HG03521 (cell line): ENCODE results near the gene ADCY4.

Experiments
- ATAC-seq: cut with Tn5 transposase; IDR thresholded peaks from one replicate; pipeline ENCODE4 v1.9.1; 2021; ENCODE audit warnings: mild to moderate bottlenecking, moderate library complexity; ENCODE audit not compliant: unreplicated experiment

The ADCY4 gene

DNA sequence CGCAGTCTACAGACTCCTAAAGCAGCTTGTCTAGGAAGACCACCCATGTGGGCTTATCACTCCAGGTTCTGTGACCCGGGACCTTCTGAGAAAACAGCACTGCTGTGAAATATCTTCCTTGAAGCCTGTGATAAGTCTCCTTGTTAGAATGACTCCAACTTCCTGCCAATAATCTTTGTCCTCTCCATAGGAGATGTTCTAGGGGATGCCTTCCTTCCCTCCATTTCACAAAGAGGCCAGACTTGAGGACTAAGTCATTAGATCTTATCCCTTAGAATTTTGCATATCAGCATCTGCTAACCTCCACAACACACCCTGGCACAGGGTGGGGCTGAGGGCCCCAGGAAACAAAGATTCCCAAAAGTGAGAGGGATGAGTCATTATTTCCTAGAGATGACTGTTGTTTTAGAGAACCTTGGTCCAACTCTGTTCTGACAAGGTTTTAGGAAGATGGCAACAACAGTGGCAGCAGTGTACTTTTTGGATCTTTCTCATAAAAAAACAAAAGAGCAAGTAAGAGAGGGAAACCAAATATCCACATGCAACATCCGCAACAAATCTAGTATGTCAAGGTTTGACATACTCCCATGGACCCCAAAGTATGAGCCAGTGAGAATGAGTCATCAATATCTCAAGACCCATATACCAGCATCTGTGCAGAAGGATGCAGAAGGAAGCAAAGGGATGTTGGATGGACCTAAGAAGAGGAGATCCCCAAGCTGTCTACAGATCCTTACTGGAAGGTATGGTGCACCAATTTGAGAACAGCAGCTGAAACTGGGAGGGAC is 17.5 kb downstream of the ADCY4 start:
- ATAC-seq: no peak

GRCh38 chr14:24316597-24316950 is 18.3 kb downstream of the ADCY4 start:
- no peak for ATAC-seq

DNA sequence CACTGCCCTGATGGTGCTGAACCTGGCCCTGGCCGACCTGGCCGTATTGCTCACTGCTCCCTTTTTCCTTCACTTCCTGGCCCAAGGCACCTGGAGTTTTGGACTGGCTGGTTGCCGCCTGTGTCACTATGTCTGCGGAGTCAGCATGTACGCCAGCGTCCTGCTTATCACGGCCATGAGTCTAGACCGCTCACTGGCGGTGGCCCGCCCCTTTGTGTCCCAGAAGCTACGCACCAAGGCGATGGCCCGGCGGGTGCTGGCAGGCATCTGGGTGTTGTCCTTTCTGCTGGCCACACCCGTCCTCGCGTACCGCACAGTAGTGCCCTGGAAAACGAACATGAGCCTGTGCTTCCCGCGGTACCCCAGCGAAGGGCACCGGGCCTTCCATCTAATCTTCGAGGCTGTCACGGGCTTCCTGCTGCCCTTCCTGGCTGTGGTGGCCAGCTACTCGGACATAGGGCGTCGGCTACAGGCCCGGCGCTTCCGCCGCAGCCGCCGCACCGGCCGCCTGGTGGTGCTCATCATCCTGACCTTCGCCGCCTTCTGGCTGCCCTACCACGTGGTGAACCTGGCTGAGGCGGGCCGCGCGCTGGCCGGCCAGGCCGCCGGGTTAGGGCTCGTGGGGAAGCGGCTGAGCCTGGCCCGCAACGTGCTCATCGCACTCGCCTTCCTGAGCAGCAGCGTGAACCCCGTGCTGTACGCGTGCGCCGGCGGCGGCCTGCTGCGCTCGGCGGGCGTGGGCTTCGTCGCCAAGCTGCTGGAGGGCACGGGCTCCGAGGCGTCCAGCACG is 18.9 kb downstream of the ADCY4 start:
- ATAC-seq: no peak

- ATAC-seq: no peak
Measured at GRCh38 chr14:24315243-24315806, 19.5 kb downstream of the ADCY4 start.

DNA sequence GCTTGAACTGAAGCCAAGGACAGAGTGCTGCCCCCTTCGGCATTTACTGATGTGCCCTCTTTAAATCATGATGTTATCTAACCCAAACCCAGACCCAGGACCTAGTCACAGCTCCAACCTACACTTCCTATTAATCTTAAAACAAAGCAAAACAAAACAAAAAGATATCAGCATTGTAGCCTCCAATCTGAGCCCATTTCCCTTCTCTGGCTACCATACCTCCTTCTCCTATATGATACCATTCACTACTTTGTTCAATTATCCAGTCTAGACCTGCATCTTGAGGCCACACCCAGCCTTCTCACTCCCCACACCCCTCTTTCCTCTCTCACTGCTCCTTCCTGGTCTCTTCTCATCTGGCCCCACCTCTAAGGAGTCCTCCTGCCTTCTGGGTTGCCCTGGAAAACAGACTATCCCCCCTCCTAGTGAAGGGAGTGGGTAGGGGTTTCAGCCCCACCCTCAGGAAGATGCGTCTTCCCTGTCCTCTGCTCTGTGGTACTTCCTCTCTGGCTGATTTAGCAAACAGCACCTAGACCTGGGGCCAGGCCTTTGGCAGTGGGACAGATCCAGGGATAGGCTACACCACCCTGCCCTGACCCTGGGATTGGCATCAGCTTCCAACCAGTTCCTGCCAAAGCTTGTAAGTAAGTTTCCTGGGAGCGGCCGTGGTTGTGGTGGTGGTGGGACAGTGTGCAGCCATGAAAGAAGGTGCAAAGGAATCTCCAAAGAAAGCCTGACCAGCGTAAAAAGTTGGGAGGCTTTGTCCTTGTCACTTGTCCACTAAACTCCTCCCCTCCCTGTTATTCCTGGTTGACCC is 20.3 kb downstream of the ADCY4 start:
- no peak for ATAC-seq

- ATAC-seq: no peak
Measured at GRCh38 chr14:24313913-24314312, 21.0 kb downstream of the ADCY4 start.

DNA sequence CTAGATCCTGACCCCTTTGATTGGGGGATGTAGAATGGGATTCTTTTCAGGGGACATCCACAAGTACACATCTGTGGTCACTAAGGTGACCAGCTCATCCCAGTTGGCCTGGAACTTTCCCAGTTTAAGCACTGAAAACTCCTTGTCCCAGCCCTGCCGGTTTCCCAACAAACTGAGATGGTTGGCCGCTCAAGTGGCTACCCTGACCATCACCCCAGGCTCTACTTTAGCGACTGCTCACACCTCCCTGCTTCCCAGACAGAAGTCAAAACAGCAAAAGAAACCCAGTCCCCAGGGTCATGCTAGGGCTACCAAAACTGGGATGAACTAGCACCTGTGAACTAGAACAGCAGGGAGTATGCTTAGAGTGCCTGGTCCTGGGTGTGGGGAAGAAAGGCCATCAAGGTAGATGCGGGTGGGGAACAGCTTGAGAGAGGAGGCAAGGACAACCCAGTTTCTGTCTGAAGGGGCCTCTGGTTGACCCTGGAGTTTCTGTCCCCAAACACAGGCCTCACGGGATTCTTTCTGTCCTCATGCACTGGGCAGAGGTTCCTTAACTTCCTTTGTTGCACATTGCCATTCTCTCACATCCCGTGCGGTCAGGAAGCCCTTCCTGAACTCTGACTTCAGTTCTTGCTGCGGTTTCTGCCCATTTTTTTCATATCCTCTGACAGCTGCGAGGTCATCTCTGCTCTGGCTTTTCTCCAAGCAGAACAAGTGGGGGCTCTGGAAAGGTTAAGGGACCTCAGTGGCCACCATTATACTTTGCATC is 21.9 kb downstream of the ADCY4 start:
- no peak for ATAC-seq

GRCh38 chr14:24311837-24312615 is 22.8 kb downstream of the ADCY4 start:
- ATAC-seq: no peak

- ATAC-seq: peak; percentile 59
Measured at GRCh38 chr14:24310646-24311604, 23.9 kb downstream of the ADCY4 start, which contains the start of gene LTB4R. LTB4R (plus strand) TSS chr14:24311502; CDS start chr14:24315652, 4,150 bp downstream.

GRCh38 chr14:24310265-24310645 is 24.6 kb downstream of the ADCY4 start:
- ATAC-seq: no peak

DNA sequence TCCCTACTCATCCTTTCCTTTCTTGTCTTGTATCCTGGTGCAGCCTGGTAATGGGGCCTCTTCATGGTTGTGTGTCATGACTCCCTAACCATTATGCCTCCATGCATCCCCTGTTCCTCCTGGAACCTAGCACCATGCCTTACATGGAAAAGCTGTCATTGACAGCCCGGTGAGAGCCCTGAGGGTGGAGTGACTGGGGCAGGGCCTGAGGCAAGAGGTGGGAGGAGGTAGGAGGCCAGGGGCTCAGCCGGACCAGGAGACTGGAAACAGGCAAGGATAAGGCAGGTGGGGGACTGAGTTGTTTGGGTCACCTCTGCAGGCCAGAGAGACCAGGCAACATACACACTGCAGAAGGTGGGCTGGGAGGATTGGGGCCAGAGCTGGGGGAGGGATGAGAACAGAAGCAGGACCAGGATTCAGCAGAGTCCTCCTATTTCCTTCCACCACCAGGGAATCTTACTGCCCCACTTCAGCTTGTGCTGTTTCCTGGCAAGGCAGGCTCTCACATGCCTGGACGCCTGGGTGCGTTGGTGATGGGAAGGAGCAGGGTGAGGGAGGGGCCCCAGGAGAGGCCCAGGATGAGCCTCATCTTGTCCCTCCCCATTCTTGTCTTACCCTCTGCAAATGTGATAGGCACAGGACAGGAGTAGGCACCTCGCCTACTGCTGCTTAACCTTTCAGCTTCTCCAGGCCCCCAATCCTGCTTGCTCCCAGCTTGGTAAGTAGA is 25.2 kb downstream of the ADCY4 start, which contains the start of gene LTB4R2:
LTB4R2 (plus strand) TSS at position 603 of the 727 bp plus-strand sequence. CDS start 525 bp downstream, outside the sequence.
- no peak for ATAC-seq

- ATAC-seq: no peak
Measured at GRCh38 chr14:24308342-24309124, 26.3 kb downstream of the ADCY4 start.

DNA sequence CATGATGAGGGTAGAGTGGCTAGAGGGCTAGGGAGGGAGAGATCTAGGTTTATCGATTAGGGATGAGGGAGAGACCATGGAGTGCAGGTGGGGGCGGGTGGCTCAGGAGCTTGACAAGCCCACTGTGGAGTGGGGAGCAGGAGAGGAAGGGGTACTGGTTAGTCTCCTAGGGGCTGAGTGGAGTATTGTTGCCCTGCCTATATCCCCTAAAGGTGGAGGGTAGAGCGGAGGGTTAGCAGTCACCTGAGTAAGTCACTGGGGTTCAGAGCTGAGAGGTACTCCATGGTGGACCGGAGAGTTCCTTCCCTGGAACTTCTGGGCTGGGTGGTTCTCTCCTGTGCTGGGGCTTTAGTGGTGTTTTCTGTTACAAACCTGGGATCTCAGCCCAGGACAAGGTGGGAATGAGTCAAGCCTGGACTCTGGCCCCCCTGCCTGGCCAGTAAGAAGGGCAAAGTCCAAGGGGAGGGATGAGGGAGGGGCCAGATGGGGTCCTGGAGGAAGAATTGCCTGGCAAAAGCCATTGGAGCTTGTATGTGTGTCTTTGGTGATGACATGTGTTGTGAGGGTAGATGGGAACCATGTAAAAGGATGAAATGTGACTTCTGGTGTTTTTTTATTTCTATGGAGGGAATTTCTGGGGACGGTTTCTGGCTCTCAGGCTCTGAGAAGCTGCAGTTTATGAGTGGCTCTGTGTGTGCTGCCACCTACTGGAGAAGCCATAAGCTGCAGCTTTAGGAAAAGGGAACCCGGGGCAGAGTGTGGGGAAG is 27.1 kb downstream of the ADCY4 start, which contains the start of gene CIDEB:
CIDEB (minus strand) TSS at position 403 of the 767 bp plus-strand sequence; CDS start at position 284, 119 bp downstream.
- no peak for ATAC-seq

GRCh38 chr14:24307156-24307574 is 27.7 kb downstream of the ADCY4 start:
- no peak for ATAC-seq

DNA sequence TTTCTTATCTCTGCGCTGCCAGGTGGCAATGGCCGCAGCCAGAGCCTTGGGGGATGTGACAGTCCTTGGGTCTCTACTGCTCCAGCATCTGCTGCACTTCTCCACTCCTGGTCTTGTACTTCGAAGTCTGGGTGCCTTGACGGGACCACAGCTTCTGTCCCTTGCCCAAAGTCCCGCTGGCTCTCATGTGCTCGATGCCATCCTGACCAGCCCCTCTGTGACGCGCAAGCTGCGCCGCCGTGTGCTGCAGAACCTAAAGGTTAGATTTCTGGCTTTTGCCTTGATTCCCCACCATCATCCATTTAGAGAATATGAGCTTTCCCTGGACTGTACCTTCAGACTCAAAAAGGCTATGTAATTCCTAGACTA is 30.9 kb downstream of the ADCY4 start:
- ATAC-seq: no peak
